Kasumi-1 (cell line): Measurements from ENCODE around the gene SLC25A21.

ENCODE experiments used
- DNase-seq, 2 experiments: peaks; one replicate each; lab custom pipeline; 2025; lab: John Stamatoyannopoulos, UW

SLC25A21 gene

GRCh38 chr14:36757734-36758601 lies 414.4 kb downstream of the SLC25A21 start:
- no peak for DNase-seq

- no peak for DNase-seq
These were observed 416.2 kb downstream of the SLC25A21 start for GRCh38 chr14:36756226-36756625.

GRCh38 chr14:36755756-36756155 lies 416.6 kb downstream of the SLC25A21 start:
- DNase-seq = no peak

- no peak for DNase-seq
These were observed 420.5 kb downstream of the SLC25A21 start for GRCh38 chr14:36751920-36752319.

GRCh38 chr14:36751106-36751505 lies 421.3 kb downstream of the SLC25A21 start:
- no peak for DNase-seq

GRCh38 chr14:36750244-36750643 lies 422.2 kb downstream of the SLC25A21 start:
- no peak for DNase-seq

GRCh38 chr14:36748610-36749213 lies 423.7 kb downstream of the SLC25A21 start:
- no peak for DNase-seq

- DNase-seq = peak in 1 of 2 experiments; percentile 2
These were observed 424.8 kb downstream of the SLC25A21 start for GRCh38 chr14:36747411-36748184.

GRCh38 chr14:36746872-36747271 lies 425.5 kb downstream of the SLC25A21 start:
- DNase-seq = no peak

- no peak for DNase-seq
These were observed 430.5 kb downstream of the SLC25A21 start for GRCh38 chr14:36741858-36742257.

- DNase-seq = no peak
These were observed 434.1 kb downstream of the SLC25A21 start for GRCh38 chr14:36738269-36738668.

- no peak for DNase-seq
These were observed 446.3 kb downstream of the SLC25A21 start for GRCh38 chr14:36726128-36726527.

- no peak for DNase-seq
These were observed 448.2 kb downstream of the SLC25A21 start for GRCh38 chr14:36724162-36724561.

GRCh38 chr14:36723530-36723929 lies 448.9 kb downstream of the SLC25A21 start:
- DNase-seq = no peak

- no peak for DNase-seq
These were observed 450.5 kb downstream of the SLC25A21 start for GRCh38 chr14:36721877-36722276.

- no peak for DNase-seq
These were observed 451.7 kb downstream of the SLC25A21 start for GRCh38 chr14:36720657-36721056.

GRCh38 chr14:36719823-36720222 lies 452.6 kb downstream of the SLC25A21 start:
- no peak for DNase-seq

GRCh38 chr14:36718216-36718615 lies 454.2 kb downstream of the SLC25A21 start:
- DNase-seq = no peak

- no peak for DNase-seq
These were observed 455.0 kb downstream of the SLC25A21 start for GRCh38 chr14:36717363-36717762.

- no peak for DNase-seq
These were observed 455.7 kb downstream of the SLC25A21 start for GRCh38 chr14:36716614-36717184.

GRCh38 chr14:36713960-36714703 lies 458.3 kb downstream of the SLC25A21 start:
- DNase-seq = no peak

- no peak for DNase-seq
These were observed 464.8 kb downstream of the SLC25A21 start for GRCh38 chr14:36707570-36707969.
